Stomach (tissue), 4 donors: Measurements from ENCODE around the gene SOX5.

Source experiments
- EP300 ChIP-seq: sonication (generic); formaldehyde crosslinking; IDR thresholded peaks from one replicate; pipeline ENCODE4 v1.6.1; 2017; ENCODE audit warnings: antibody characterized with exemption
- POLR2A ChIP-seq, 4 donors: fragments of 450-650 bp; IDR thresholded peaks; one replicate each; pipeline ENCODE4 v1.6.1; 2016; ENCODE audit warnings: antibody characterized with exemption in 4 of 4, control low read depth in 2 of 4, mild to moderate bottlenecking in 1 of 4, moderate library complexity in 1 of 4
- TF ChIP-seq, protein P1 (sequence below), 7 experiments: fragments of 450-650 bp in 4 of 7; fragments of 200-600 bp in 3 of 7; sonication (generic) in 3 of 7; IDR thresholded peaks; one replicate each; pipeline ENCODE4 v1.5.1; 2016 to 2019; ENCODE audit warnings: antibody characterized with exemption in 7 of 7, control low read depth in 2 of 7, mild to moderate bottlenecking in 1 of 7

DNA sequence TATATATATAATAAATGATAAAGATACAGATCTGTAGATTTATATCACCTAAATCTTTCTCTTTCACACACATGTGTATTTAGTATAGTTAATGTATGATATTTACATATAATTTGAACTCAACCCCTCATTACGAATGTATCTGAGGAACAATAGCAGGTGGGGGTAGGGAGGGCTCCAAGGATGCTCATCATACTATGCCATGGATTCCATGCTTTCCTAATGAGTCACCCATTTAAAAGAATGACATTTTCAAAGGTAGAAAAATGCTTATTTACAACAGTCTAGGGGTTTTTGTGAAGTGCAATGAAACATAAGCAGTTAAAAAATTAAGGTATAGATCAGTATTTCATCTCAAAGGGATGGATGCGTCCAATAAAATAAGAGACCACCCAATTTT is 181.6 kb downstream of the SOX5 start:
- TF ChIP-seq, protein P1, sequence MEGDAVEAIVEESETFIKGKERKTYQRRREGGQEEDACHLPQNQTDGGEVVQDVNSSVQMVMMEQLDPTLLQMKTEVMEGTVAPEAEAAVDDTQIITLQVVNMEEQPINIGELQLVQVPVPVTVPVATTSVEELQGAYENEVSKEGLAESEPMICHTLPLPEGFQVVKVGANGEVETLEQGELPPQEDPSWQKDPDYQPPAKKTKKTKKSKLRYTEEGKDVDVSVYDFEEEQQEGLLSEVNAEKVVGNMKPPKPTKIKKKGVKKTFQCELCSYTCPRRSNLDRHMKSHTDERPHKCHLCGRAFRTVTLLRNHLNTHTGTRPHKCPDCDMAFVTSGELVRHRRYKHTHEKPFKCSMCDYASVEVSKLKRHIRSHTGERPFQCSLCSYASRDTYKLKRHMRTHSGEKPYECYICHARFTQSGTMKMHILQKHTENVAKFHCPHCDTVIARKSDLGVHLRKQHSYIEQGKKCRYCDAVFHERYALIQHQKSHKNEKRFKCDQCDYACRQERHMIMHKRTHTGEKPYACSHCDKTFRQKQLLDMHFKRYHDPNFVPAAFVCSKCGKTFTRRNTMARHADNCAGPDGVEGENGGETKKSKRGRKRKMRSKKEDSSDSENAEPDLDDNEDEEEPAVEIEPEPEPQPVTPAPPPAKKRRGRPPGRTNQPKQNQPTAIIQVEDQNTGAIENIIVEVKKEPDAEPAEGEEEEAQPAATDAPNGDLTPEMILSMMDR (IDR thresholded peaks at IDR 0.05) = no peak
- TF ChIP-seq EP300 = no peak
- TF ChIP-seq POLR2A (IDR thresholded peaks at IDR 0.05) = no peak
